WTC11 (cell line): ENCODE measurements around the gene MIOX. TPM values are rescaled to one million over a fixed set of nuclear protein-coding genes. Genes with fewer than 3 reads are reported as not detected.

ENCODE experiments used
- ATAC-seq: fragments of 200-7000 bp; cut with Tn5 transposase; 2 replicates; pipeline ENCODE4 v1.10.0; 2021; ENCODE audit warnings: mild to moderate bottlenecking, moderate library complexity
- CTCF ChIA-PET: fragments of 300-600 bp; sonication (Branson Sonifier 250); formaldehyde crosslinking; loops from one replicate; lab custom pipeline; 2021; ENCODE audit warnings: antibody characterized with exemption; lab: Charles Lee
- POLR2A ChIA-PET: fragments of 350-600 bp; sonication (Branson Sonifier 250); formaldehyde crosslinking; loops from one replicate; lab custom pipeline; 2021; ENCODE audit warnings: antibody characterized with exemption; lab: Charles Lee
- DNase-seq: peaks from one replicate; pipeline ENCODE4 v3.0.0; 2021; ENCODE audit warnings: low spot score
- H3K27ac Mint-ChIP-seq: 2 replicates; pipeline ENCODE4 v1.8.0; 2021; ENCODE audit warnings: mixed read lengths
- H3K27me3 Mint-ChIP-seq: 2 replicates; pipeline ENCODE4 v1.8.0; 2021; ENCODE audit warnings: low read depth, mild to moderate bottlenecking, moderate library complexity, mixed read lengths
- H3K36me3 Mint-ChIP-seq: 2 replicates; pipeline ENCODE4 v1.8.0; 2021; ENCODE audit warnings: mixed read lengths
- H3K4me1 Mint-ChIP-seq: 2 replicates; pipeline ENCODE4 v1.8.0; 2022; ENCODE audit warnings: mixed read lengths
- H3K4me3 Mint-ChIP-seq: 2 replicates; pipeline ENCODE4 v1.8.0; 2021; ENCODE audit warnings: mild to moderate bottlenecking, moderate library complexity, mixed read lengths
- H3K9me3 Mint-ChIP-seq: 2 replicates; pipeline ENCODE4 v1.8.0; 2021; ENCODE audit warnings: mixed read lengths
- AFF4 ChIP-seq: sonication (generic); formaldehyde crosslinking; IDR thresholded peaks from 2 replicates; pipeline ENCODE4 v1.8.1; 2023; ENCODE audit warnings: mild to moderate bottlenecking, missing genetic modification reagents, borderline replicate concordance
- ATF3 ChIP-seq: sonication (generic); formaldehyde crosslinking; conservative IDR thresholded peaks from 2 replicates; pipeline ENCODE4 v1.8.1; 2022; ENCODE audit warnings: mild to moderate bottlenecking, missing genetic modification reagents
- E2F4 ChIP-seq: sonication (generic); formaldehyde crosslinking; IDR thresholded peaks from 2 replicates; pipeline ENCODE4 v1.8.1; 2022; ENCODE audit warnings: low read depth, mild to moderate bottlenecking, moderate library complexity, missing genetic modification reagents, borderline replicate concordance
- ERG ChIP-seq: fragments of 250-450 bp; sonication (Bioruptor Pico); IDR thresholded peaks from 2 replicates; pipeline ENCODE4 v1.8.0; 2021; ENCODE audit warnings: mild to moderate bottlenecking
- MAX ChIP-seq: sonication (generic); formaldehyde crosslinking; IDR thresholded peaks from 2 replicates; pipeline ENCODE4 v1.8.0; 2022; ENCODE audit warnings: mild to moderate bottlenecking, missing genetic modification reagents
- MXD4 ChIP-seq: fragments of 250-450 bp; sonication (Bioruptor Pico); IDR thresholded peaks from 2 replicates; pipeline ENCODE4 v1.8.0; 2021; ENCODE audit warnings: mild to moderate bottlenecking, moderate library complexity, borderline replicate concordance
- NR3C1 ChIP-seq: sonication (generic); formaldehyde crosslinking; conservative IDR thresholded peaks from 2 replicates; pipeline ENCODE4 v1.8.1; 2023; ENCODE audit warnings: low read depth, mild to moderate bottlenecking, missing genetic modification reagents
- SMAD3 ChIP-seq: sonication (generic); formaldehyde crosslinking; IDR thresholded peaks from 2 replicates; pipeline ENCODE4 v1.8.0; 2022; ENCODE audit warnings: missing genetic modification reagents, mild to moderate bottlenecking, borderline replicate concordance
- SOX15 ChIP-seq: fragments of 250-450 bp; sonication (Bioruptor Pico); IDR thresholded peaks from 2 replicates; pipeline ENCODE4 v1.9.0; 2021; ENCODE audit warnings: mild to moderate bottlenecking
- STAT6 ChIP-seq: sonication (generic); formaldehyde crosslinking; conservative IDR thresholded peaks from 2 replicates; pipeline ENCODE4 v1.8.1; 2023; ENCODE audit warnings: mild to moderate bottlenecking, low read depth, missing genetic modification reagents, moderate library complexity
- TCF7 ChIP-seq: sonication (generic); formaldehyde crosslinking; IDR thresholded peaks from 2 replicates; pipeline ENCODE4 v1.8.0; 2022; ENCODE audit warnings: mild to moderate bottlenecking, low read depth, missing genetic modification reagents, moderate library complexity
- TEAD1 ChIP-seq: sonication (generic); formaldehyde crosslinking; IDR thresholded peaks from 2 replicates; pipeline ENCODE4 v1.8.0; 2022; ENCODE audit warnings: mild to moderate bottlenecking, missing genetic modification reagents
- ZNF138 ChIP-seq: sonication (generic); formaldehyde crosslinking; conservative IDR thresholded peaks from 2 replicates; pipeline ENCODE4 v1.8.1; 2022; ENCODE audit warnings: mild to moderate bottlenecking, moderate library complexity, missing genetic modification reagents
- ZNF263 ChIP-seq: sonication (generic); formaldehyde crosslinking; IDR thresholded peaks from 2 replicates; pipeline ENCODE4 v1.8.1; 2022; ENCODE audit warnings: low read depth, mild to moderate bottlenecking, moderate library complexity, missing genetic modification reagents
- ZNF281 ChIP-seq: sonication (generic); formaldehyde crosslinking; IDR thresholded peaks from 2 replicates; pipeline ENCODE4 v1.8.0; 2023; ENCODE audit warnings: mild to moderate bottlenecking, missing genetic modification reagents
- ZNF416 ChIP-seq: fragments of 250-450 bp; sonication (Bioruptor Pico); IDR thresholded peaks from 2 replicates; pipeline ENCODE4 v1.9.0; 2021; ENCODE audit warnings: mild to moderate bottlenecking, inconsistent platforms
- total RNA-seq: library from RNA; stranded (reverse); gene quantifications from 3 replicates; pipeline ENCODE4 v1.2.3, GENCODE V29; 2021

The MIOX gene
- total RNA-seq, 1 experiment from 2014 or later: 0.33 TPM

- TF ChIP-seq STAT6 (CRISPR knock-in tag): no peak
- TF ChIP-seq ERG (CRISPR knock-in tag): no peak
- no peak for TF ChIP-seq TCF7
Measured at GRCh38 chr22:50461536-50461935, 25.1 kb upstream of the MIOX start (continued).

GRCh38 chr22:50461979-50462540 is 24.6 kb upstream of the MIOX start:
- ATAC-seq (no peak), DNase-seq (no peak)
- no peak overlapping the region for H3K4me3 Mint-ChIP-seq
- peaks cover 46% of the 10 kb centered on the region for H3K36me3 Mint-ChIP-seq
- CTCF ChIA-PET: interaction anchor here (1.1 kb wide), 1 partner anchor 41 kb away, joined by 3 read pairs; no protein-coding TSS in a partner anchor
- TF ChIP-seq SMAD3 (no peak), ATF3 (CRISPR knock-in tag) (no peak), AFF4 (CRISPR knock-in tag) (no peak), MXD4 (no peak), SOX15 (CRISPR knock-in tag) (no peak), ZNF263 (no peak), ZNF281 (CRISPR knock-in tag) (no peak), ZNF416 (CRISPR knock-in tag) (no peak), E2F4 (CRISPR knock-in tag) (no peak), NR3C1 (CRISPR knock-in tag) (no peak), TEAD1 (CRISPR knock-in tag) (no peak), ZNF138 (no peak), MAX (CRISPR knock-in tag) (no peak)
- H3K27me3 Mint-ChIP-seq: no peaks in the 10 kb centered on the region; the same call in 1 of the 2 replicates
- no peaks in the 10 kb centered on the region for H3K9me3 Mint-ChIP-seq
- no peak overlapping the region for H3K27ac Mint-ChIP-seq
- no peaks in the 10 kb centered on the region for H3K4me1 Mint-ChIP-seq
- POLR2A ChIA-PET: interaction anchor here (0.6 kb wide), 1 partner anchor 49 kb away, joined by 8 read pairs; no protein-coding TSS in a partner anchor
